Tibial nerve (tissue), 4 donors: ENCODE results near the gene TMPRSS7. TPM values are rescaled to one million over a fixed set of nuclear protein-coding genes. Genes with fewer than 3 reads are reported as not detected.

ENCODE experiments used
- DNase-seq, 2 donors: peaks; one replicate each; pipeline ENCODE4 v3.0.0-alpha.2; 2019; ENCODE audit warnings: low spot score in 2 of 2
- H3K27ac ChIP-seq, 4 donors: fragments of 200-600 bp; sonication (generic) in 3 of 4; one replicate each; pipeline ENCODE4 v1.5.1; 2017 to 2019; ENCODE audit warnings: mild to moderate bottlenecking in 1 of 4
- H3K27me3 ChIP-seq, 2 donors: fragments of 200-600 bp; sonication (generic) in 1 of 2; one replicate each; pipeline versions ENCODE4 v1.5.1 to v1.6.0; 2017 to 2019
- H3K36me3 ChIP-seq, 3 donors: fragments of 200-600 bp; sonication (generic); one replicate each; pipeline ENCODE4 v1.5.1; 2018 to 2019
- H3K4me1 ChIP-seq, 4 donors: fragments of 200-600 bp; sonication (generic) in 3 of 4; one replicate each; pipeline ENCODE4 v1.5.1; 2017 to 2019
- H3K4me3 ChIP-seq, 4 donors: fragments of 200-600 bp; sonication (generic) in 3 of 4; one replicate each; pipeline ENCODE4 v1.5.1; 2017 to 2019; ENCODE audit warnings: mild to moderate bottlenecking in 1 of 4, moderate library complexity in 1 of 4
- H3K9me3 ChIP-seq, 4 donors: fragments of 200-600 bp; sonication (generic) in 3 of 4; one replicate each; pipeline ENCODE4 v1.5.1; 2017 to 2019
- CTCF ChIP-seq, 5 experiments: fragments of 200-600 bp in 3 of 5; fragments of 450-650 bp in 2 of 5; sonication (generic) in 3 of 5; IDR thresholded peaks; one replicate each; pipeline ENCODE4 v1.5.1; 2016 to 2019; ENCODE audit warnings: antibody characterized with exemption in 5 of 5, mild to moderate bottlenecking in 3 of 5, moderate library complexity in 2 of 5
- EP300 ChIP-seq, 2 donors: sonication (generic); formaldehyde crosslinking; IDR thresholded peaks; one replicate each; pipeline ENCODE4 v1.6.1; 2017; ENCODE audit warnings: antibody characterized with exemption in 2 of 2, mild to moderate bottlenecking in 1 of 2
- POLR2A ChIP-seq, 2 donors: fragments of 450-650 bp; IDR thresholded peaks; one replicate each; pipeline ENCODE4 v1.6.1; 2017; ENCODE audit warnings: antibody characterized with exemption in 2 of 2, mild to moderate bottlenecking in 2 of 2, moderate library complexity in 2 of 2
- whole genome bisulfite sequencing, 2 donors: methylation state at CpG; one replicate each; pipeline ENCODE4 v1.1.5; 2018; 5-methylcytosine and 5-hydroxymethylcytosine counted together
- total RNA-seq, 4 donors: library from RNA; depleted of rRNA; stranded (reverse); fragments of >200 nt; gene quantifications; one replicate each; pipeline ENCODE4 v1.1.0, GENCODE V29; 2016

TMPRSS7 gene
- total RNA-seq, 4 donors from 2014 or later = not detected

GRCh38 chr3:112087746-112088145, 53.2 kb downstream of the TMPRSS7 start:
- no peak for TF ChIP-seq POLR2A (IDR thresholded peaks at IDR 0.05)
- TF ChIP-seq CTCF (IDR thresholded peaks at IDR 0.05) = no peak
- no peak for TF ChIP-seq EP300 (IDR thresholded peaks at IDR 0.05)
- H3K27me3 ChIP-seq = no peaks in the 10 kb centered on the region
- DNase-seq = no peak
- WGBS, 2 donors = 75 to 84% methylated on average over 5 of the region's 5 CpGs
- H3K27ac ChIP-seq = no peak overlapping the region
- no peak overlapping the region for H3K4me3 ChIP-seq
- no peaks in the 10 kb centered on the region for H3K9me3 ChIP-seq
- peaks cover 0 to 20% (median 0%) of the 10 kb centered on the region in 4 donors for H3K4me1 ChIP-seq
- H3K36me3 ChIP-seq = no peaks in the 10 kb centered on the region

GRCh38 chr3:112088944-112089343, 54.4 kb downstream of the TMPRSS7 start:
- no peaks in the 10 kb centered on the region for H3K27me3 ChIP-seq
- 72 to 84% methylated on average over 4 of the region's 4 CpGs for WGBS, 2 donors
- TF ChIP-seq POLR2A (IDR thresholded peaks at IDR 0.05) = no peak
- no peak for TF ChIP-seq CTCF (IDR thresholded peaks at IDR 0.05)
- TF ChIP-seq EP300 (IDR thresholded peaks at IDR 0.05) = no peak
- no peak for DNase-seq
- H3K9me3 ChIP-seq = no peaks in the 10 kb centered on the region
- H3K36me3 ChIP-seq = no peaks in the 10 kb centered on the region
- no peak overlapping the region for H3K4me3 ChIP-seq
- H3K4me1 ChIP-seq = peaks cover 0 to 26% (median 0%) of the 10 kb centered on the region in 4 donors
- no peak overlapping the region for H3K27ac ChIP-seq

- no peak overlapping the region for H3K27ac ChIP-seq
- TF ChIP-seq POLR2A (IDR thresholded peaks at IDR 0.05) (no peak), EP300 (IDR thresholded peaks at IDR 0.05) (no peak), CTCF (IDR thresholded peaks at IDR 0.05) (no peak)
- H3K4me1 ChIP-seq = peaks cover 0 to 26% (median 0%) of the 10 kb centered on the region in 4 donors
- 77 to 85% methylated on average over 9 of the region's 9 CpGs for WGBS, 2 donors
- H3K36me3 ChIP-seq = no peaks in the 10 kb centered on the region
- H3K9me3 ChIP-seq = no peaks in the 10 kb centered on the region
- no peak for DNase-seq
- H3K4me3 ChIP-seq = no peak overlapping the region
- no peaks in the 10 kb centered on the region for H3K27me3 ChIP-seq
Measured at GRCh38 chr3:112089956-112090886, 55.7 kb downstream of the TMPRSS7 start.

- no peaks in the 10 kb centered on the region for H3K36me3 ChIP-seq
- no peak for DNase-seq
- H3K4me3 ChIP-seq = no peak overlapping the region
- WGBS, 2 donors = 81 to 84% methylated on average over 6 of the region's 6 CpGs
- no peak for TF ChIP-seq POLR2A (IDR thresholded peaks at IDR 0.05)
- TF ChIP-seq CTCF (IDR thresholded peaks at IDR 0.05) = no peak
- no peak for TF ChIP-seq EP300 (IDR thresholded peaks at IDR 0.05)
- H3K27ac ChIP-seq = no peak overlapping the region
- no peaks in the 10 kb centered on the region for H3K27me3 ChIP-seq
- no peaks in the 10 kb centered on the region for H3K9me3 ChIP-seq
- peaks cover 0 to 20% (median 0%) of the 10 kb centered on the region in 4 donors for H3K4me1 ChIP-seq
Measured at GRCh38 chr3:112090887-112091586, 56.5 kb downstream of the TMPRSS7 start.
